H1 (cell line): ENCODE measurements around the gene TMPRSS4. TPM values are rescaled to one million over a fixed set of nuclear protein-coding genes. Genes with fewer than 3 reads are reported as not detected.

Experiments used
- CTCF ChIA-PET: fragments of 300-600 bp; sonication (Branson Sonifier 250); formaldehyde crosslinking; loops from one replicate; lab custom pipeline; 2021; ENCODE audit not compliant: partially characterized antibody; lab: Charles Lee
- POLR2A ChIA-PET: fragments of 300-600 bp; sonication (Branson Sonifier 250); formaldehyde crosslinking; loops from one replicate; lab custom pipeline; 2021; ENCODE audit warnings: inconsistent platforms; ENCODE audit not compliant: partially characterized antibody; lab: Charles Lee
- DNase-seq, 2 experiments: peaks; one replicate each; pipeline versions ENCODE4 v3.0.0 to v3.0.0-alpha.2; 2010 to 2022; ENCODE audit warnings: low spot score in 2 of 2, low read depth in 1 of 2, mixed read lengths in 1 of 2
- FAIRE-seq: peaks from 2 replicates; lab custom pipeline; 2011; peaks lifted over from hg19 to GRCh38; lab: Jason Lieb, UNC
- H2AFZ ChIP-seq: 2 replicates; pipeline ENCODE4 v1.8.1; 2012; ENCODE audit warnings: low read length, inconsistent platforms
- H2AK5ac ChIP-seq: 2 replicates; pipeline ENCODE4 v1.6.1; 2013; ENCODE audit warnings: low read depth, low read length
- H2BK120ac ChIP-seq: replicated peaks from 2 replicates; pipeline ENCODE3; 2013; ENCODE audit warnings: low read depth, low read length, inconsistent platforms
- H2BK12ac ChIP-seq: 2 replicates; pipeline ENCODE4 v1.6.1; 2013; ENCODE audit warnings: low read depth, low read length
- H2BK15ac ChIP-seq: 2 replicates; pipeline ENCODE4 v1.6.1; 2013; ENCODE audit warnings: low read length
- H2BK20ac ChIP-seq: 2 replicates; pipeline ENCODE4 v1.6.1; 2013; ENCODE audit warnings: low read length
- H2BK5ac ChIP-seq: 2 replicates; pipeline ENCODE4 v1.6.1; 2013; ENCODE audit warnings: low read depth, low read length
- H3K14ac ChIP-seq: 2 replicates; pipeline ENCODE4 v1.6.1; 2013; ENCODE audit warnings: inconsistent platforms; ENCODE audit not compliant: insufficient read length
- H3K18ac ChIP-seq: 2 replicates; pipeline ENCODE4 v1.6.1; 2013; ENCODE audit warnings: low read length; ENCODE audit errors: extremely low read depth
- H3K23ac ChIP-seq: 2 replicates; pipeline ENCODE4 v1.6.1; 2013; ENCODE audit warnings: inconsistent platforms; ENCODE audit not compliant: insufficient read length
- H3K23me2 ChIP-seq: 2 replicates; pipeline ENCODE4 v1.6.1; 2013; ENCODE audit warnings: low read depth, low read length
- H3K27ac ChIP-seq: 2 replicates; pipeline ENCODE4 v1.6.1; 2011; ENCODE audit warnings: low read depth, low read length, inconsistent platforms
- H3K27me3 ChIP-seq, 4 experiments: replicated peaks in 1 of 4; 1 replicate in 1 of 4; 2 replicates in 3 of 4; pipeline versions ENCODE4 v1.6.1 to v1.8.1; 2011 to 2013; ENCODE audit warnings: low read length in 3 of 4, mild to moderate bottlenecking in 3 of 4, inconsistent platforms in 2 of 4, mixed read lengths in 2 of 4, moderate library complexity in 1 of 4; ENCODE audit not compliant: control insufficient read depth in 3 of 4, insufficient read depth in 3 of 4; ENCODE audit errors: extremely low read depth in 1 of 4
- H3K36me3 ChIP-seq, 4 experiments: 2 replicates each; pipeline versions ENCODE4 v1.6.1 to v1.8.1; 2011 to 2013; ENCODE audit warnings: mild to moderate bottlenecking in 4 of 4, low read length in 3 of 4, moderate library complexity in 2 of 4, control low read depth in 1 of 4, inconsistent platforms in 1 of 4; ENCODE audit not compliant: insufficient read depth in 4 of 4, control insufficient read depth in 2 of 4
- H3K4ac ChIP-seq: replicated peaks from 2 replicates; pipeline ENCODE3; 2013; ENCODE audit warnings: low read length, low read depth, mixed read lengths, inconsistent platforms; ENCODE audit not compliant: insufficient read length
- H3K4me1 ChIP-seq, 4 experiments: replicated peaks in 1 of 4; 1 replicate in 1 of 4; 2 replicates in 3 of 4; pipeline versions ENCODE4 v1.6.1 to v1.8.1; 2011 to 2013; ENCODE audit warnings: low read length in 3 of 4, inconsistent platforms in 2 of 4, mixed read lengths in 1 of 4; ENCODE audit not compliant: insufficient read depth in 4 of 4, control insufficient read depth in 3 of 4
- H3K4me2 ChIP-seq, 2 experiments: 2 replicates each; pipeline versions ENCODE4 v1.6.1 to v1.8.1; 2011 to 2013; ENCODE audit warnings: low read depth in 2 of 2, low read length in 2 of 2, control low read depth in 1 of 2, inconsistent platforms in 1 of 2, mild to moderate bottlenecking in 1 of 2; ENCODE audit not compliant: insufficient read depth in 1 of 2
- H3K4me3 ChIP-seq, 4 experiments: fragments of 200-600, 300-600 bp in 1 of 4; sonication (generic), shearing (Covaris generic), sonication (Bioruptor Twin) in 1 of 4; 2 replicates each; pipeline versions ENCODE4 v1.5.1 to v1.8.1; 2011 to 2016; ENCODE audit warnings: low read length in 4 of 4, low read depth in 3 of 4, control low read depth in 2 of 4, inconsistent platforms in 2 of 4, mild to moderate bottlenecking in 2 of 4, mixed read lengths in 1 of 4, moderate library complexity in 1 of 4; ENCODE audit not compliant: insufficient read depth in 2 of 4; ENCODE audit errors: extremely low read depth in 1 of 4
- H3K56ac ChIP-seq: replicated peaks from 2 replicates; pipeline ENCODE3; 2013; ENCODE audit warnings: low read depth, mild to moderate bottlenecking, mixed read lengths, low read length, inconsistent platforms; ENCODE audit not compliant: insufficient read length
- H3K79me1 ChIP-seq: 2 replicates; pipeline ENCODE4 v1.6.1; 2013; ENCODE audit warnings: low read depth, low read length, control low read depth
- H3K79me2 ChIP-seq, 2 experiments: 2 replicates each; pipeline versions ENCODE4 v1.6.1 to v1.8.1; 2012 to 2013; ENCODE audit warnings: low read length in 2 of 2, mild to moderate bottlenecking in 2 of 2, inconsistent platforms in 1 of 2; ENCODE audit not compliant: insufficient read depth in 2 of 2, control insufficient read depth in 1 of 2
- H3K9ac ChIP-seq, 4 experiments: replicated peaks in 1 of 4; 1 replicate in 1 of 4; 2 replicates in 3 of 4; pipeline versions ENCODE4 v1.6.1 to v1.8.1; 2011 to 2013; ENCODE audit warnings: low read depth in 3 of 4, low read length in 3 of 4, control low read depth in 2 of 4, mild to moderate bottlenecking in 2 of 4, moderate library complexity in 2 of 4, inconsistent platforms in 1 of 4; ENCODE audit errors: extremely low read depth in 1 of 4
- H3K9me3 ChIP-seq, 2 experiments: 2 replicates each; pipeline versions ENCODE4 v1.6.1 to v1.8.1; 2012 to 2013; ENCODE audit warnings: mild to moderate bottlenecking in 2 of 2, moderate library complexity in 2 of 2, control low read depth in 1 of 2, inconsistent platforms in 1 of 2, low read depth in 1 of 2, low read length in 1 of 2, mixed read lengths in 1 of 2; ENCODE audit not compliant: insufficient read depth in 2 of 2
- H4K20me1 ChIP-seq, 2 experiments: replicated peaks in 1 of 2; 2 replicates each; pipeline versions ENCODE3 to v1.8.1; 2011 to 2013; ENCODE audit warnings: inconsistent platforms in 2 of 2, low read length in 2 of 2, mild to moderate bottlenecking in 1 of 2; ENCODE audit not compliant: insufficient read depth in 2 of 2, control insufficient read depth in 1 of 2
- H4K5ac ChIP-seq: 2 replicates; pipeline ENCODE4 v1.6.1; 2013; ENCODE audit warnings: low read length, low read depth, mixed read lengths, inconsistent platforms; ENCODE audit not compliant: insufficient read length
- H4K8ac ChIP-seq: 2 replicates; pipeline ENCODE4 v1.8.0; 2013; ENCODE audit warnings: mild to moderate bottlenecking, moderate library complexity, low read length, inconsistent platforms; ENCODE audit not compliant: insufficient read depth; ENCODE audit errors: extremely low read depth
- H4K91ac ChIP-seq: replicated peaks from 2 replicates; pipeline ENCODE3; 2013; ENCODE audit warnings: low read length, mixed read lengths, inconsistent platforms; ENCODE audit not compliant: insufficient read length
- BRCA1 ChIP-seq: IDR thresholded peaks from 2 replicates; pipeline ENCODE4 v1.6.1; 2012; ENCODE audit warnings: low read depth, low read length, improper control_type of control experiment
- FOSL1 ChIP-seq: IDR thresholded peaks from 2 replicates; pipeline ENCODE4 v1.6.1; 2011; ENCODE audit warnings: mild to moderate bottlenecking, low read depth, low read length, moderate library complexity; ENCODE audit not compliant: insufficient read depth
- PHF8 ChIP-seq: fragments of 200-600 bp; sonication (generic); conservative IDR thresholded peaks from 2 replicates; pipeline ENCODE4 v1.7.1; 2012; ENCODE audit warnings: low read depth, mild to moderate bottlenecking, inconsistent platforms, low read length, moderate library complexity
- RXRA ChIP-seq: IDR thresholded peaks from 2 replicates; pipeline ENCODE4 v1.6.1; 2011; ENCODE audit warnings: low read depth, mild to moderate bottlenecking, low read length, moderate library complexity; ENCODE audit not compliant: insufficient read depth
- SIN3A ChIP-seq, 2 experiments: IDR thresholded peaks in 1 of 2; conservative IDR thresholded peaks in 1 of 2; 2 replicates each; pipeline ENCODE4 v1.6.1; 2011 to 2012; ENCODE audit warnings: low read length in 2 of 2, improper control_type of control experiment in 1 of 2, low read depth in 1 of 2, mild to moderate bottlenecking in 1 of 2
- SRF ChIP-seq: IDR thresholded peaks from 2 replicates; pipeline ENCODE4 v1.6.1; 2011; ENCODE audit warnings: mild to moderate bottlenecking, low read depth, low read length, moderate library complexity
- WGBS, 2 experiments: shearing (Covaris generic) in 1 of 2; methylation state at CpG; one replicate each; pipeline versions ENCODE4 v1.1.6 to v1.1.7; 2013 to 2015; ENCODE audit warnings: low lambda C conversion rate in 2 of 2, mixed read lengths in 2 of 2, inconsistent platforms in 1 of 2, low coverage in 1 of 2, missing lambda C conversion rate in 1 of 2; ENCODE audit not compliant: insufficient replicate concordance in 2 of 2, insufficient coverage in 1 of 2, insufficient read length in 1 of 2; ENCODE audit errors: extremely low coverage in 1 of 2, missing lambda C conversion rate in 1 of 2; 5-methylcytosine and 5-hydroxymethylcytosine counted together
- polyA plus RNA-seq, 7 experiments: library from polyadenylated mRNA; depleted of rRNA in 3 of 7; stranded (reverse) in 5 of 7; unstranded in 2 of 7; fragments of >200 nt in 5 of 7; fragments of 200-250 nt in 2 of 7; gene quantifications; 1 replicate in 5 of 7; 2 replicates in 1 of 7; 4 replicates in 1 of 7; pipeline versions ENCODE4 v1.2.1 to v1.2.3, GENCODE V29; 2011 to 2013; ENCODE audit warnings: missing spikeins in 2 of 7, mixed read lengths in 2 of 7
- total RNA-seq: library from RNA; stranded (reverse); fragmentation: NEBNext Ultra II Directional; extraction: Animal tissue kit (Norgen Biotek cat#: 25700); gene quantifications from 2 replicates; pipeline ENCODE4 v1.2.1, GENCODE V29; 2021

The TMPRSS4 gene
- total and polyA plus RNA-seq, 2 of the 8 experiments (the other 6 are each of a cell fraction or from before 2014, with no cell fraction given), result 0.11 to 0.58 TPM

DNA sequence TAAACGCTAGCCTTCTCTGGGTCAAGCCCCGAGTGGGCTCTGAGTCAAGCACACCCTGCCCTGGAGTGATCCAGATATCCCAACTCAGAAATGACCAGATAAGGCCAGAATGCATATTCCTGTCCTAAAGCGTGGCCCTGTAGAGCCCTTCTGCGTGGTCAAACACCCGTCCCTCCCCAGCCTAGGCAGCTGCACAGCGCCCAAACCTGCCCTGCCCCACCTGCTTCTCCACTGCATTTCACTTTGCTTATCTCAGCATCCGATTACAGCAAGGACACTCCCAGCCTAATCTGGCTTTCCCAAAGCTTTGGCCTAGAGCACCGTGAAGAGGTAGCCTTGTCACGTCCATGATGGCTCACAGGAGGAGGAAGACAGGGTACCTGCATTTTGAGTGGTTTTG lies 11.9 kb upstream of the TMPRSS4 start:
- no peak for FAIRE-seq
- Histone ChIP-seq H3K4me3 (no peak overlapping the region), H2BK12ac (no peak overlapping the region), H3K36me3 (no peaks in the 10 kb centered on the region), H2BK20ac (no peak overlapping the region), H3K9ac (no peak overlapping the region), H2BK15ac (no peak overlapping the region), H3K23ac (no peak overlapping the region), H2AFZ (no peak overlapping the region), H3K14ac (no peak overlapping the region), H3K9me3 (no peaks in the 10 kb centered on the region), H3K4ac (no peak overlapping the region), H2BK5ac (no peak overlapping the region), H4K20me1 (no peaks in the 10 kb centered on the region), H2AK5ac (no peak overlapping the region), H4K5ac (no peak overlapping the region), H3K23me2 (no peaks in the 10 kb centered on the region), H3K4me2 (no peak overlapping the region), H3K56ac (no peak overlapping the region), H4K8ac (peak overlapping the region; percentile 74), H4K91ac (no peak overlapping the region), H3K27ac (no peak overlapping the region), H3K18ac (no peak overlapping the region), H3K79me2 (no peaks in the 10 kb centered on the region), H3K79me1 (no peaks in the 10 kb centered on the region), H3K27me3 (no peaks in the 10 kb centered on the region), H2BK120ac (no peak overlapping the region), H3K4me1 (no peaks in the 10 kb centered on the region)
- DNase-seq, result no peak
- 82% methylated on average over 9 of the region's 9 CpGs; no CpG with 5 or more reads in 1 of the 2 experiments for WGBS, 2 experiments
- TF ChIP-seq SRF (no peak), FOSL1 (no peak), SIN3A (conservative IDR thresholded peaks at IDR 0.05 in 1 of 2, IDR thresholded peaks at IDR 0.05 in 1 of 2; ENCODE audit: low read depth in 1 of 2, low read length in 2 of 2) (no peak), PHF8 (no peak), BRCA1 (no peak), RXRA (no peak)
- ChIA-PET CTCF (no interaction called here), POLR2A (no interaction called here)
